ENCODE data around the gene SAMD7. TPM values are rescaled to one million over a fixed set of nuclear protein-coding genes. Genes with fewer than 3 reads are reported as not detected.

The SAMD7 gene
- polyA plus RNA-seq, 3 donors, result not detected

GRCh38 chr3:169939751-169940150 is 28.4 kb downstream of the SAMD7 start:
- peak overlapping the region in 2 of 7 donors; percentile 18 to 27 for H3K27ac Mint-ChIP-seq
- H3K4me1 ChIP-seq (ENCODE audit: control insufficient read depth in 1 of 2, insufficient read depth in 2 of 2, low read length in 2 of 2), result peaks cover 12% of the 10 kb centered on the region in 2 donors
- no peak overlapping the region for H2AFZ ChIP-seq (ENCODE audit: insufficient read depth, low read depth, low read length, poor library complexity, severe bottlenecking)
- WGBS (ENCODE audit: insufficient coverage), result 90% methylated on average over 2 of the region's 5 CpGs
- H3K9ac ChIP-seq (ENCODE audit: insufficient read depth, low read length, poor library complexity, severe bottlenecking), result no peak overlapping the region
- H3K79me2 ChIP-seq (ENCODE audit: insufficient read depth, low read length), result no peaks in the 10 kb centered on the region
- peaks cover 20% of the 10 kb centered on the region for H3K4me1 Mint-ChIP-seq
- no peaks in the 10 kb centered on the region for H3K36me3 Mint-ChIP-seq
- TF ChIP-seq CTCF (IDR thresholded peaks at IDR 0.05), result no peak
- no peaks in the 10 kb centered on the region for H4K20me1 ChIP-seq (ENCODE audit: insufficient read depth, low read length)
- no peak overlapping the region for H3K4me2 ChIP-seq (replicated peaks; ENCODE audit: extremely low read depth, low read length, poor library complexity, severe bottlenecking)
- H3K27ac ChIP-seq (ENCODE audit: low read depth in 1 of 2, low read length in 2 of 2), result no peak overlapping the region
- H3K27me3 ChIP-seq (ENCODE audit: control insufficient read depth in 2 of 2, insufficient read depth in 2 of 2, low read length in 2 of 2), result no peaks in the 10 kb centered on the region
- H3K4me3 Mint-ChIP-seq, result no peak overlapping the region
- intact Hi-C loops (cut with micrococcal nuclease), result loop anchor here in 1 of 2 donors (10.0 kb wide), 2 partner anchors 75 to 95 kb away; partner anchors contain the start of genes GPR160 and LRRC31
- DNase-seq, result no peak
- H3K9me3 ChIP-seq (replicated peaks in 1 of 2; ENCODE audit: control insufficient read depth in 1 of 2, insufficient read depth in 1 of 2, low read length in 2 of 2), result no peaks in the 10 kb centered on the region
- H3K4me3 ChIP-seq (replicated peaks in 1 of 3; ENCODE audit: low read depth in 2 of 3, low read length in 3 of 3), result no peak overlapping the region
- H3K9me3 Mint-ChIP-seq, result peaks cover 0 to 1% (median 0%) of the 10 kb centered on the region in 7 donors
- no peaks in the 10 kb centered on the region for H3K36me3 ChIP-seq (replicated peaks in 1 of 2; ENCODE audit: control insufficient read depth in 1 of 2, insufficient read depth in 2 of 2, low read length in 2 of 2)
- H3K27me3 Mint-ChIP-seq (ENCODE audit: low read depth in 3 of 3), result peaks cover 0 to 5% (median 2%) of the 10 kb centered on the region in 3 donors

GRCh38 chr3:169940470-169941181 is 29.3 kb downstream of the SAMD7 start:
- peaks cover 0 to 4% (median 2%) of the 10 kb centered on the region in 3 donors for H3K27me3 Mint-ChIP-seq (ENCODE audit: low read depth in 3 of 3)
- H3K27ac Mint-ChIP-seq, result no peak overlapping the region
- no peak overlapping the region for H3K4me3 ChIP-seq (replicated peaks in 1 of 3; ENCODE audit: low read depth in 2 of 3, low read length in 3 of 3)
- peaks cover 19 to 20% of the 10 kb centered on the region in 2 donors for H3K4me1 ChIP-seq (ENCODE audit: control insufficient read depth in 1 of 2, insufficient read depth in 2 of 2, low read length in 2 of 2)
- H3K36me3 ChIP-seq (replicated peaks in 1 of 2; ENCODE audit: control insufficient read depth in 1 of 2, insufficient read depth in 2 of 2, low read length in 2 of 2), result no peaks in the 10 kb centered on the region
- H3K9me3 ChIP-seq (replicated peaks in 1 of 2; ENCODE audit: control insufficient read depth in 1 of 2, insufficient read depth in 1 of 2, low read length in 2 of 2), result no peaks in the 10 kb centered on the region
- no peak overlapping the region for H3K27ac ChIP-seq (ENCODE audit: low read depth in 1 of 2, low read length in 2 of 2)
- no peak overlapping the region for H3K4me2 ChIP-seq (replicated peaks; ENCODE audit: extremely low read depth, low read length, poor library complexity, severe bottlenecking)
- H3K9ac ChIP-seq (ENCODE audit: insufficient read depth, low read length, poor library complexity, severe bottlenecking), result no peak overlapping the region
- no peak overlapping the region for H3K4me3 Mint-ChIP-seq
- H3K27me3 ChIP-seq (ENCODE audit: control insufficient read depth in 2 of 2, insufficient read depth in 2 of 2, low read length in 2 of 2), result no peaks in the 10 kb centered on the region
- DNase-seq, result peak in 2 of 3 donors; percentile 21 to 24
- no peak for TF ChIP-seq CTCF (IDR thresholded peaks at IDR 0.05)
- H4K20me1 ChIP-seq (ENCODE audit: insufficient read depth, low read length), result no peaks in the 10 kb centered on the region
- H3K4me1 Mint-ChIP-seq, result peaks cover 24% of the 10 kb centered on the region
- H2AFZ ChIP-seq (ENCODE audit: insufficient read depth, low read depth, low read length, poor library complexity, severe bottlenecking), result no peak overlapping the region
- WGBS (ENCODE audit: insufficient coverage), result 100% methylated on average over 1 of the region's 6 CpGs
- intact Hi-C loops (cut with micrococcal nuclease), result no loop called here
- H3K36me3 Mint-ChIP-seq, result no peaks in the 10 kb centered on the region
- H3K79me2 ChIP-seq (ENCODE audit: insufficient read depth, low read length), result no peaks in the 10 kb centered on the region
- peaks cover 0 to 1% (median 0%) of the 10 kb centered on the region in 7 donors for H3K9me3 Mint-ChIP-seq
